Measurements from ENCODE around the gene GFY. TPM values are rescaled to one million over a fixed set of nuclear protein-coding genes. Genes with fewer than 3 reads are reported as not detected.
A peak's percentile ranks its signal among the peaks of the same experiment; 100 is the strongest.

The GFY gene
- total RNA-seq, 1 donor from 2014 or later, result not detected

GRCh38 chr19:49437231-49437630 lies 12.0 kb downstream of the GFY start:
- peaks cover 86% of the 10 kb centered on the region for H3K27me3 ChIP-seq (ENCODE audit: insufficient read depth, low read length)
- no peak overlapping the region for H3K4me2 ChIP-seq (ENCODE audit: low read length)
- no peak overlapping the region for H2AFZ ChIP-seq (ENCODE audit: low read depth, low read length)
- Mint-ChIP-seq H3K4me3 (ENCODE audit: unreplicated experiment) (no peak overlapping the region), H3K27me3 (ENCODE audit: low read depth, unreplicated experiment) (peaks cover 80% of the 10 kb centered on the region), H3K36me3 (ENCODE audit: low read depth, unreplicated experiment) (no peaks in the 10 kb centered on the region), H3K27ac (ENCODE audit: unreplicated experiment) (no peak overlapping the region), H3K9me3 (ENCODE audit: unreplicated experiment) (peaks cover 12% of the 10 kb centered on the region), H3K4me1 (ENCODE audit: low read depth, unreplicated experiment) (no peaks in the 10 kb centered on the region)
- no peak overlapping the region for H3K4me3 ChIP-seq (ENCODE audit: insufficient read depth, low read depth, low read length)
- no peaks in the 10 kb centered on the region for H3K4me1 ChIP-seq (ENCODE audit: insufficient read depth, low read length)
- H3K9me3 ChIP-seq (ENCODE audit: insufficient read depth, low read depth, low read length), result peaks cover 3% of the 10 kb centered on the region
- H3K27ac ChIP-seq (ENCODE audit: low read depth, low read length), result no peak overlapping the region
- H3K79me2 ChIP-seq (ENCODE audit: insufficient read depth, low read length), result no peaks in the 10 kb centered on the region
- no peaks in the 10 kb centered on the region for H4K20me1 ChIP-seq (ENCODE audit: insufficient read depth, low read length)
- TF ChIP-seq EZH2 (IDR thresholded peaks at IDR 0.05; ENCODE audit: insufficient read depth, low read length) (no peak), CTCF (IDR thresholded peaks at IDR 0.05; ENCODE audit: insufficient read depth, low read depth, low read length) (no peak)
- H3K36me3 ChIP-seq (ENCODE audit: insufficient read depth, low read length), result no peaks in the 10 kb centered on the region
- no peak overlapping the region for H3K9ac ChIP-seq (ENCODE audit: low read length)
- FAIRE-seq (no peak), DNase-seq (ENCODE audit: low read depth) (no peak)

- Histone ChIP-seq H3K36me3 (ENCODE audit: insufficient read depth, low read length) (no peaks in the 10 kb centered on the region), H3K9ac (ENCODE audit: low read length) (no peak overlapping the region), H3K4me2 (ENCODE audit: low read length) (no peak overlapping the region), H3K9me3 (ENCODE audit: insufficient read depth, low read depth, low read length) (peaks cover 2% of the 10 kb centered on the region), H3K4me3 (ENCODE audit: insufficient read depth, low read depth, low read length) (no peak overlapping the region), H3K4me1 (ENCODE audit: insufficient read depth, low read length) (peaks cover 1% of the 10 kb centered on the region), H3K27me3 (ENCODE audit: insufficient read depth, low read length) (peaks cover 79% of the 10 kb centered on the region), H4K20me1 (ENCODE audit: insufficient read depth, low read length) (no peaks in the 10 kb centered on the region), H2AFZ (ENCODE audit: low read depth, low read length) (no peak overlapping the region), H3K27ac (ENCODE audit: low read depth, low read length) (no peak overlapping the region), H3K79me2 (ENCODE audit: insufficient read depth, low read length) (no peaks in the 10 kb centered on the region)
- DNase-seq (ENCODE audit: low read depth) (no peak), FAIRE-seq (no peak)
- Mint-ChIP-seq H3K4me3 (ENCODE audit: unreplicated experiment) (no peak overlapping the region), H3K27ac (ENCODE audit: unreplicated experiment) (no peak overlapping the region), H3K9me3 (ENCODE audit: unreplicated experiment) (peaks cover 12% of the 10 kb centered on the region), H3K36me3 (ENCODE audit: low read depth, unreplicated experiment) (no peaks in the 10 kb centered on the region), H3K4me1 (ENCODE audit: low read depth, unreplicated experiment) (no peaks in the 10 kb centered on the region), H3K27me3 (ENCODE audit: low read depth, unreplicated experiment) (peaks cover 77% of the 10 kb centered on the region)
- peak; percentile 39 for TF ChIP-seq EZH2 (IDR thresholded peaks at IDR 0.05; ENCODE audit: insufficient read depth, low read length)
- TF ChIP-seq CTCF (IDR thresholded peaks at IDR 0.05; ENCODE audit: insufficient read depth, low read depth, low read length), result no peak
These were observed 13.1 kb downstream of the GFY start for GRCh38 chr19:49438261-49438660.

GRCh38 chr19:49439836-49440235 lies 14.6 kb downstream of the GFY start:
- Histone ChIP-seq H3K4me2 (ENCODE audit: low read length) (no peak overlapping the region), H3K79me2 (ENCODE audit: insufficient read depth, low read length) (no peaks in the 10 kb centered on the region), H3K4me1 (ENCODE audit: insufficient read depth, low read length) (peaks cover 3% of the 10 kb centered on the region), H3K27me3 (ENCODE audit: insufficient read depth, low read length) (peaks cover 70% of the 10 kb centered on the region), H2AFZ (ENCODE audit: low read depth, low read length) (no peak overlapping the region), H3K4me3 (ENCODE audit: insufficient read depth, low read depth, low read length) (no peak overlapping the region), H3K36me3 (ENCODE audit: insufficient read depth, low read length) (no peaks in the 10 kb centered on the region), H4K20me1 (ENCODE audit: insufficient read depth, low read length) (no peaks in the 10 kb centered on the region), H3K9me3 (ENCODE audit: insufficient read depth, low read depth, low read length) (peaks cover 2% of the 10 kb centered on the region), H3K9ac (ENCODE audit: low read length) (no peak overlapping the region), H3K27ac (ENCODE audit: low read depth, low read length) (no peak overlapping the region)
- no peak for TF ChIP-seq EZH2 (IDR thresholded peaks at IDR 0.05; ENCODE audit: insufficient read depth, low read length)
- no peak for TF ChIP-seq CTCF (IDR thresholded peaks at IDR 0.05; ENCODE audit: insufficient read depth, low read depth, low read length)
- H3K9me3 Mint-ChIP-seq (ENCODE audit: unreplicated experiment), result peaks cover 9% of the 10 kb centered on the region
- FAIRE-seq (no peak), DNase-seq (ENCODE audit: low read depth) (no peak)
- no peak overlapping the region for H3K27ac Mint-ChIP-seq (ENCODE audit: unreplicated experiment)
- peaks cover 70% of the 10 kb centered on the region for H3K27me3 Mint-ChIP-seq (ENCODE audit: low read depth, unreplicated experiment)
- no peaks in the 10 kb centered on the region for H3K36me3 Mint-ChIP-seq (ENCODE audit: low read depth, unreplicated experiment)
- H3K4me1 Mint-ChIP-seq (ENCODE audit: low read depth, unreplicated experiment), result no peaks in the 10 kb centered on the region
- no peak overlapping the region for H3K4me3 Mint-ChIP-seq (ENCODE audit: unreplicated experiment)

All from astrocyte (in vitro differentiated cells and primary cell).